OCI-LY1 (cell line): ENCODE results near the gene NEK6.

Experiments used
- H2AFZ ChIP-seq: fragments of 200-600 bp; sonication (generic), shearing (Covaris generic); 2 replicates; pipeline ENCODE4 v1.6.0; 2014; ENCODE audit warnings: antibody characterized with exemption, mild to moderate bottlenecking, low read length
- H3F3A ChIP-seq: fragments of 200-600 bp; sonication (generic), shearing (Covaris generic); 2 replicates; pipeline ENCODE4 v1.6.0; 2014; ENCODE audit warnings: mild to moderate bottlenecking, antibody characterized with exemption, low read length, moderate library complexity; ENCODE audit not compliant: insufficient read depth
- H3K27ac ChIP-seq: fragments of 200-600 bp; sonication (generic); 2 replicates; pipeline ENCODE4 v1.5.1; 2014; ENCODE audit warnings: low read length, mixed run types, mild to moderate bottlenecking, low read depth; ENCODE audit not compliant: poor library complexity, severe bottlenecking
- H3K27me3 ChIP-seq: fragments of 200-600 bp; sonication (generic); 2 replicates; pipeline ENCODE4 v1.6.0; 2014; ENCODE audit warnings: antibody characterized with exemption, mild to moderate bottlenecking, low read length, moderate library complexity; ENCODE audit not compliant: insufficient read depth
- H3K36me3 ChIP-seq: fragments of 200-600 bp; sonication (generic); 2 replicates; pipeline ENCODE4 v1.6.1; 2014; ENCODE audit warnings: mild to moderate bottlenecking, antibody characterized with exemption, low read length, moderate library complexity, mixed read lengths; ENCODE audit not compliant: insufficient read depth
- H3K4me1 ChIP-seq: fragments of 200-600 bp; sonication (generic); 2 replicates; pipeline ENCODE4 v1.5.1; 2014; ENCODE audit warnings: mild to moderate bottlenecking, low read length, moderate library complexity; ENCODE audit not compliant: insufficient read depth, severe bottlenecking
- H3K4me2 ChIP-seq: fragments of 200-600 bp; sonication (generic), shearing (Covaris generic); 2 replicates; pipeline ENCODE4 v1.6.1; 2014; ENCODE audit warnings: low read length
- H3K4me3 ChIP-seq: fragments of 200-600 bp; sonication (generic); 2 replicates; pipeline ENCODE4 v1.5.1; 2014; ENCODE audit warnings: low read length, low read depth, mild to moderate bottlenecking, mixed read lengths; ENCODE audit not compliant: poor library complexity, severe bottlenecking
- H3K79me2 ChIP-seq: fragments of 200-600 bp; shearing (Covaris generic); 2 replicates; pipeline ENCODE4 v1.6.1; 2016; ENCODE audit warnings: mixed run types, low read length, mixed read lengths; ENCODE audit not compliant: insufficient read depth
- H3K9ac ChIP-seq: fragments of 200-600 bp; sonication (generic), shearing (Covaris generic); 2 replicates; pipeline ENCODE4 v1.6.1; 2014; ENCODE audit warnings: mild to moderate bottlenecking, low read length, mixed read lengths
- H3K9me2 ChIP-seq: fragments of 200-600 bp; sonication (generic), shearing (Covaris generic); 2 replicates; pipeline ENCODE4 v1.6.1; 2014; ENCODE audit warnings: low read depth, mild to moderate bottlenecking, low read length, mixed read lengths
- H3K9me3 ChIP-seq: fragments of 200-600 bp; shearing (Covaris generic); 2 replicates; pipeline ENCODE4 v1.6.1; 2014; ENCODE audit warnings: low read length, mixed read lengths
- H4K20me1 ChIP-seq: fragments of 200-600 bp; sonication (generic), shearing (Covaris generic); 2 replicates; pipeline ENCODE4 v1.6.0; 2016; ENCODE audit warnings: mild to moderate bottlenecking, low read length; ENCODE audit not compliant: insufficient read depth
- EZH2 ChIP-seq: fragments of 200-600 bp; sonication (generic), shearing (Covaris generic); IDR thresholded peaks from 2 replicates; pipeline ENCODE4 v1.8.0; 2017; ENCODE audit warnings: borderline replicate concordance, mixed run types, mild to moderate bottlenecking, antibody characterized with exemption, low read length, moderate library complexity, mixed read lengths
- TF ChIP-seq, protein P1 (sequence below): fragments of 200-600 bp; sonication (generic), shearing (Covaris generic); IDR thresholded peaks from 2 replicates; pipeline ENCODE4 v1.5.1; 2017; ENCODE audit warnings: mild to moderate bottlenecking, antibody characterized with exemption, low read length, moderate library complexity, mixed read lengths

The NEK6 gene

GRCh38 chr9:124291801-124292396, 34.1 kb downstream of the NEK6 start:
- Histone ChIP-seq H3K9ac (no peak overlapping the region), H3K9me2 (no peaks in the 10 kb centered on the region), H3K4me3 (no peak overlapping the region), H3K36me3 (no peaks in the 10 kb centered on the region), H3F3A (no peaks in the 10 kb centered on the region), H3K27me3 (peaks cover 5% of the 10 kb centered on the region; the same call in 1 of the 2 replicates), H3K9me3 (no peaks in the 10 kb centered on the region), H3K4me2 (no peak overlapping the region), H3K4me1 (no peaks in the 10 kb centered on the region), H2AFZ (no peak overlapping the region), H4K20me1 (no peaks in the 10 kb centered on the region), H3K79me2 (no peaks in the 10 kb centered on the region), H3K27ac (no peak overlapping the region)
- TF ChIP-seq, protein P1, sequence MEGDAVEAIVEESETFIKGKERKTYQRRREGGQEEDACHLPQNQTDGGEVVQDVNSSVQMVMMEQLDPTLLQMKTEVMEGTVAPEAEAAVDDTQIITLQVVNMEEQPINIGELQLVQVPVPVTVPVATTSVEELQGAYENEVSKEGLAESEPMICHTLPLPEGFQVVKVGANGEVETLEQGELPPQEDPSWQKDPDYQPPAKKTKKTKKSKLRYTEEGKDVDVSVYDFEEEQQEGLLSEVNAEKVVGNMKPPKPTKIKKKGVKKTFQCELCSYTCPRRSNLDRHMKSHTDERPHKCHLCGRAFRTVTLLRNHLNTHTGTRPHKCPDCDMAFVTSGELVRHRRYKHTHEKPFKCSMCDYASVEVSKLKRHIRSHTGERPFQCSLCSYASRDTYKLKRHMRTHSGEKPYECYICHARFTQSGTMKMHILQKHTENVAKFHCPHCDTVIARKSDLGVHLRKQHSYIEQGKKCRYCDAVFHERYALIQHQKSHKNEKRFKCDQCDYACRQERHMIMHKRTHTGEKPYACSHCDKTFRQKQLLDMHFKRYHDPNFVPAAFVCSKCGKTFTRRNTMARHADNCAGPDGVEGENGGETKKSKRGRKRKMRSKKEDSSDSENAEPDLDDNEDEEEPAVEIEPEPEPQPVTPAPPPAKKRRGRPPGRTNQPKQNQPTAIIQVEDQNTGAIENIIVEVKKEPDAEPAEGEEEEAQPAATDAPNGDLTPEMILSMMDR = no peak
- no peak for TF ChIP-seq EZH2

- no peaks in the 10 kb centered on the region for H3K79me2 ChIP-seq
- H4K20me1 ChIP-seq = no peaks in the 10 kb centered on the region
- peaks cover 5% of the 10 kb centered on the region; the same call in 1 of the 2 replicates for H3K27me3 ChIP-seq
- no peak for TF ChIP-seq EZH2
- TF ChIP-seq, protein P1 = no peak
- no peaks in the 10 kb centered on the region for H3K9me2 ChIP-seq
- H2AFZ ChIP-seq = no peak overlapping the region
- no peak overlapping the region for H3K4me3 ChIP-seq
- H3K4me2 ChIP-seq = no peak overlapping the region
- no peak overlapping the region for H3K9ac ChIP-seq
- no peaks in the 10 kb centered on the region for H3K9me3 ChIP-seq
- no peaks in the 10 kb centered on the region for H3K36me3 ChIP-seq
- no peaks in the 10 kb centered on the region for H3F3A ChIP-seq
- H3K27ac ChIP-seq = no peak overlapping the region
- H3K4me1 ChIP-seq = no peaks in the 10 kb centered on the region
These were observed 35.2 kb downstream of the NEK6 start for GRCh38 chr9:124292696-124293593.

- Histone ChIP-seq H3K27ac (no peak overlapping the region), H2AFZ (no peak overlapping the region), H3K4me3 (no peak overlapping the region), H3F3A (no peaks in the 10 kb centered on the region), H3K4me1 (no peaks in the 10 kb centered on the region), H3K36me3 (no peaks in the 10 kb centered on the region), H3K4me2 (no peak overlapping the region), H3K9ac (no peak overlapping the region), H3K79me2 (no peaks in the 10 kb centered on the region), H3K27me3 (peaks cover 5% of the 10 kb centered on the region; the same call in 1 of the 2 replicates), H3K9me3 (no peaks in the 10 kb centered on the region), H4K20me1 (no peaks in the 10 kb centered on the region), H3K9me2 (no peaks in the 10 kb centered on the region)
- no peak for TF ChIP-seq EZH2
- TF ChIP-seq, protein P1 = no peak
These were observed 36.2 kb downstream of the NEK6 start for GRCh38 chr9:124293718-124294506.
